ENCODE results near the gene SAP30L.

DNA sequence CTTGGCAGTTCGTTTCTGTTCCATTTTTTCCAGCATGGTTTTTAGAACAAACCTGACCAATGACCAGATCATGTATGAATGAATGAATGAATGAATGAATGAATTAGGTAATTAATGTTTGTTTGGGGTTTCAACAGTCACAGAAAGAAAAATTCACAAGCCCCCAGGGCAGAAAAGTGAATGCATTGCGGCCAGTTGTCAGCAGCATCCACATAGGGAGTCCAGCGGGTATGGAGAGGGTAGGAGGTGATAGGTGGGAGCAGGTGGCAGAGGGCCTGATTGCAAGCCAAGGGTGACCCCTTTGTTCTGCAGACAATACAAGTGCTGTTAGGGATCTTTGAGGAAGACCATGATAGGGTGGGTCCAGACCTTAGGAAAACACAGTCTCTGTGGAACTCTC, 49.7 kb upstream of the SAP30L start:
- TF ChIP-seq EP300 (IDR thresholded peaks at IDR 0.05) (no peak), POLR2AphosphoS5 (IDR thresholded peaks at IDR 0.05) (no peak), CTCF (IDR thresholded peaks at IDR 0.05) (no peak)
